Measurements from ENCODE around the gene CPZ. TPM values are rescaled to one million over a fixed set of nuclear protein-coding genes. Genes with fewer than 3 reads are reported as not detected.

The CPZ gene
- total RNA-seq, 1 experiment from 2014 or later, result 4.1 TPM

DNA sequence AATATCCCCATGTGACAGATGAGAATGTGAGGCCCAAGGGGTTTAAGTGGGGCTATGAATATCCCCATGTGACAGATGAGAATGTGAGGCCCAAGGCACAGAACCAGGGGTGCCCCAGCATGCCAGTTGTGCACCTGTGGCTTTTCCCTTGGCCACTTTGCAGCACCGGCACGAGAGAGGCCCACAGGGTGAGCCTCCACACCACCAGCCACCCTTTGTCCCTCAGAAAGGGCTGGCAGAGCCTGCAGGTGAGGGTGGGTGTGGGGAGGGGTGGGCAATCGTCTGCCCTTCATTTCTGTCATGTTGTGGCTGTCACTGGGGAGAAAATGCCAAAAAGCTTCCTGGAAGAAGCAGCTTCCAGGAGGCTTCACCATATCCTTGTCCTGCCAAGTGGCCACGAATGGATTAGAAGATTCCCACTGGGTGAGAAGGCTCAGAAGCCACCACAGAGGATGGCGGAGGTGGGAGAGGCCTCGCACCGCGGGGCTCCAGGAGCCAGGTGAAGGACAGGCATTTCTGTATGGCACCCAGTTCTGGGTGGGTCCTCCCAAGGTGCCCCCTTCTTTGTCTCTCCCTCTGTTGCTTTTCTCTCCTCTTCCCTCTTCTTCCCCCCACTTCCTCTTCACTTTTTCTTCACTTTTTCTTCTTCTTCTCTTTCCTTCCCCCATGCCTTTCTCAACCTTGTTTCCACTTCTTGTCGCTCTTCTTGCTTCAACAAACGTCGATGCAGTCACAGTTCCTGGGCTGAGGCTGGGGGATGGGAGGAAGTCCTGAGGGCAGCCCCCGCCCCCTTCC lies 12.8 kb upstream of the CPZ start:
- DNase-seq (ENCODE audit: low read depth), result no peak

- no peak for DNase-seq (ENCODE audit: low read depth)
Measured at GRCh38 chr4:8580321-8581093, 12.1 kb upstream of the CPZ start, which contains the start of gene GPR78. GPR78 (plus strand) TSS chr4:8580392; CDS start chr4:8580983, 591 bp downstream.

- no peak for DNase-seq (ENCODE audit: low read depth)
Measured at GRCh38 chr4:8581094-8581861, 11.3 kb upstream of the CPZ start.

- DNase-seq (ENCODE audit: low read depth), result no peak
Measured at GRCh38 chr4:8582016-8582415, 10.5 kb upstream of the CPZ start.

GRCh38 chr4:8582436-8582835 lies 10.1 kb upstream of the CPZ start:
- no peak for DNase-seq (ENCODE audit: low read depth)

DNA sequence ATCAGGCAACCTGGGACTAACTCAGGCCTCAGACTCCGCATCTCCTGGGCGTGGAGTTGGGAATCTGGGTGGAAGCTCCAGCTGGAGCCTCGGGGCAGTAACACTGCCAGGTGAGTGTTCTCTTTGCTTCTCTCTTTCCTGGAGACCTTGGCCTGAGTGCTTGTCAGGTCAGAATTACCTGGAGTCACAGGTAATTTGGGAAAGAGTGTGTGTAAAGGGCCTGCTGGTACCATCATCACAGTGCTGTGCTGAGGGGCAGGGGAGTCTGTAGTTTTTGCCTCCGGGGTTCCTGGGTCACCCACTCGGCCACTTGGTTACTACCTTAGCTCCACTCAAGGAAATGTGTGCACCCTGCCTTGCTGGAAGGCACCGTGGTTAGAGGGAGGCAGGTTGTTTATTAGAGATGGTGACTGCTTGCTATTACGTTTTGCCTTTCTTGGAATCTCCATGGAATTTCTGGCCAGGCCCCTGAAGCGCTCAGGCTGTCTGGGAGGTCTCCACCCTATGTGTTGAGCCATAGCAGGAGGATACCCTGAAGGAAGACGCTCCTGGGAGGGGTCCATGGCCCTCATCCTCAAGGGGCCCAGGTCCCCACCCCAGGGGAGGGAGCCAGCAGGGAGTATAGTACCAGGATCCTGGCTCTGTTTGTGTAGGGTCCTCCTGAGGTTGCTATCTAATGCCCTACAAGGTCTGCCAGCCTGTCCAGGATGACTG lies 9.5 kb upstream of the CPZ start:
- no peak for DNase-seq (ENCODE audit: low read depth)

DNA sequence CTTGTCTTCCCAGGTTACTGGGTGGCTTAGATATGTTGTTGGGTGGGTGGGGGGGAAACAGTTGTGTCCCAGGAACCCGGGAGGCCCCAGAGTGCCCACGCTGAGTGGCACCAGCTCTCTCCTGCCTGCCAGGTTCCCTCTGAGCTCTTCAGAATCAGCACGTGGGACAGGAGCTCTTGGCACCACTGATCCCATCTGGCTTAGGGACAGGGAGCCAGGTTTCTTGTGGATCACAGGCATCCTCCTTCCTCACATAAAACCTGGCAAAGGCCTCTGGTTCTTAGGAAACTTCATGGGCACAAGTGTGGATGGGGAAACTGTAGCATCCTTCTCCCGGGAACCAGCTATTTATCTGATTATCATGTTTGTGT lies 8.9 kb upstream of the CPZ start:
- no peak for DNase-seq (ENCODE audit: low read depth)

DNA sequence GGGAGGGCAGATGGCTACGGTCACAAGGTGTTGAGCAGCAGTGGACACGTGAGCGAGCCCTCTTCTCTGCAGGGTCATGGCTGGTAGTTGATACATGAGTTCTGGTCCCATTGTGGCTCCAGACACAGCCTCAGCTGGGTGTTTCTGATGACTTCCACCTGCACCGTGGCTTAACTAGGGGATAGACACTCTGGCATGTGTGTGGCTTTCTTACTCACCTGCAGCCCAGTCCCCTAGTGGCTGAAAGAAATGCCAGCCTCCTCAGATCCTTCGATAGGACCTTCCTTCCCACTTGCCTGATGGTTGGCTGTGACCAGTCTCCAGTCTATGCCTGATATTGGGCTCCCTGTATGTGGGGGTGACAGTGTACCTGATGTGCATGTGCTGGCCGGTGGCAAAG lies 7.4 kb upstream of the CPZ start:
- DNase-seq (ENCODE audit: low read depth), result no peak

DNA sequence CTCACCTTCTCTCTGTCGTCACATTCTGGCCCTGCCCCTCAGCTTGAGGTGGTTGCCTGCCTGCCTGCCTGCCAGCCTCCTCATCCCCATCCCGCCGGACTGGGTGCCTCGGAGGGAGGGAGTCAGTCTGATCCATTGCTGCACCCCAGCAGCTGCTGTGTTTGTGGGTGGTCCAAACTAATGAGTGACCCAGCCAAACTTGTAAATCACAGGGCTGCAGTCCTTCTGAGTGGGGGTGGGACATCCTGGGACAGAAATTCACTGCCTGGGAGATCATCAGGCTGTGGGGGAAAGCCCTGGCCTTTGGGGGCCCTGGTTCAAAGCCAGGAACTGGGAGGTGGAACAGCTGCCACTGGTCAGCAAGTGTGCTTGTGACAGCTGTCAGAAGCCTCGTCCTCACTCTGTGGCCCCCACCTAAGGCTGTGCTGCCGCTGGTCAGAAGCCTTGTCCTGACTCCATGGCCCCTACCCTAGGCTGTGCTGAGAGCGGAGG lies 6.8 kb upstream of the CPZ start:
- DNase-seq (ENCODE audit: low read depth), result peak; percentile 22

DNA sequence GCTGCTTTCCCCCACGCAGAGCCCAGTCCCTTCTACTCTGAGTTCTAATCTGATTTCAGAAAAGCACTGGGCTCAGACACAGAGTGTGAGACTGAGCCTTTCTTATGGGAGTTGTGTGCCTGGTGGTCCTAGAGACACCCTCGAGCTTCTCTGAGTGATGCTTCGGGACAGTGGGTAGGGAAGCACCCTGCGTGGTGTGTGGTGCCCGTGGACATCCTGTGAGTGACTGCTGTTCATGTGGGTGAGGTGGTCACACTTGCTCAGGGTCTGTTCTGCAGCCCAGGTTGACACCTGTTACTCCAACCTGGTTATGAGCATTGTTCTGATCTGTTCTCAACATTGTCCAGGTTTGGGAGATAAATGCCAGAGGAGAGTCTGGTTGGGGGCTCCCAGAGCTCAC lies 6.3 kb upstream of the CPZ start:
- no peak for DNase-seq (ENCODE audit: low read depth)

- DNase-seq (ENCODE audit: low read depth), result no peak
Measured at GRCh38 chr4:8586671-8587468, 5.7 kb upstream of the CPZ start.

DNA sequence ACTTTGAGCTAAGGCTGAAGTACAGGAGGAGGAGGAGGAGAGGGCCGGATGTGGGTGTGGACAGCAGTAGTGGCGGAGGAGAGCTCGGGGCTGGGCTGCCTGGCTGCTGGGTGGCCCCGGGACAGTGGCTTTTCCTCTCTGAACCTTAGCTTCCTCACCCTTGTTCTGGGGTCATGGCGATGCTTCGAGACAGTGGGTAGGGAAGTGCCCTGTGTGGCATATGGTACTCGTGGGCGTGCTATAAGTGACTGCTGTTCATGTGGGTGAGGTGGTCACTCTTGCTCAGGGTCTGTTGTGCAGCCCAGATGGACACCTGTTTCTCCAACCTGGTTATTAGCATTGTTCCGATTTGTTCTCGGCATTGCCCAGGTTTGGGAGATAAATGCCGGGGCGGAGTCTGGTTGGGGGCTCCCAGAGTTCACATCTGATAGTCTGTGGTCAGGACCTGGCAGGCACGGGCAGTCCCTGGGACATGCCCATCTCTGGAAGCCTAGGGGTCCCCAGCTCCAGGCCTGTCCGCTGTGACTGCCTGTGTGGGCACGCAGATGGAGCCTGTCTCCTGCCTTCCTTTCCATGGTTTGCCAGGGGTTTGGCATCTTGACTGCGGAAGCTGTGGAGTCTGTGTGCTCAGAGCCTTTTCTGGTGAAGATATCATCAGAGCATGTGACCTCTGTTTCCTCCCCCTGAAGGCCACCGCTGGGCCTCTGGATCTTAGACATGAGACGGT lies 4.9 kb upstream of the CPZ start:
- DNase-seq (ENCODE audit: low read depth), result no peak

DNA sequence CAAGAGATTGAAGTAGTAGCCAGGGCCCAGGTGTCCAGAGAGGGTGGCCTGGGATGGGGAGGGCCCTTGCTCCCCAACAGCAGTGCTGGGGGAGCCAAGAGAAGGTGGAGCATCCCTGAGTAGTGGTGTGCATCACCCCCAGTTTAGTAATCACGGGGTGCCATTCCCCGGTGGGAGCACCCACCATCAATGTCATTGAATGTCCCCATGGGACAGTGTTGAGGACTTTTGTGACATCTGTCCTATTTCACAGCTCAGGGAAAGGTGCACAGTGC lies 4.4 kb upstream of the CPZ start:
- DNase-seq (ENCODE audit: low read depth), result no peak

GRCh38 chr4:8589336-8589735 lies 3.2 kb upstream of the CPZ start:
- DNase-seq (ENCODE audit: low read depth), result no peak

DNA sequence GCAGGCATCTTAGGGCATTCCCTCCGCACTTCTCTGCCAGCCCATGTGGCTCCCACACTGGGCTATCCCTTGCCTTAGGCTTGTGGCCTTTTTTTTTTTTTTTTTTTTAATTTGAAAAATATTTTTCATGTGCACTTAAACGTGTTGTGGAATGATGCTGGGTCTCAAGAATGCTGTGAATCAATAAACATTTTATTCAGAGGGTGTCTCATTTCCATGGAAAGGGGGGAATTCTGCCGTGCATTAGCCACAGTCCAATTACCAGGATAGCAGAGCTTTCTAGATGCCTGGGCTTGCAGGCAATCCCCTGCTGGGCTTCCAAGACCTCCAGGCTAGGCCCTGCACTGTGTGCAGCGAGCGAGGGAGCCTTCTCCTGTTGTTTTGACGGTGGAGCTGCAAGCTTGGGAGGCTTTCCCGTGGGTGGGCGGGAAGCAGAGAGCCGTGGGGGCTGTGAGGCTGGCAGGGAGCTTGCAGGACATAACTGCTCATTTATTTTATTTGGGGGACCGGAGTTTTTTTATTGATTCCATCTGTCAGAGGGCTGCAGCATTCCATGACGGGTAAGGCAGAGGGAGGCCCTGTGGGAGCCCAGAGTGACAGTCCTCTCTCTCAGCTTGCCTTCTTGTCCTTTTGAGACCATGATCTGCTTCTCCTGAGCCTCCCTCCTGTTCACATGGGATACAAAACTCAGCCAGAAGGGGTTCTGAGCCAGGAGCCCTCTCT lies 2.6 kb upstream of the CPZ start:
- no peak for DNase-seq (ENCODE audit: low read depth)

GRCh38 chr4:8590546-8590880 lies 2.1 kb upstream of the CPZ start:
- no peak for DNase-seq (ENCODE audit: low read depth)

- no peak for DNase-seq (ENCODE audit: low read depth)
Measured at GRCh38 chr4:8591114-8591513, 1.5 kb upstream of the CPZ start.

DNA sequence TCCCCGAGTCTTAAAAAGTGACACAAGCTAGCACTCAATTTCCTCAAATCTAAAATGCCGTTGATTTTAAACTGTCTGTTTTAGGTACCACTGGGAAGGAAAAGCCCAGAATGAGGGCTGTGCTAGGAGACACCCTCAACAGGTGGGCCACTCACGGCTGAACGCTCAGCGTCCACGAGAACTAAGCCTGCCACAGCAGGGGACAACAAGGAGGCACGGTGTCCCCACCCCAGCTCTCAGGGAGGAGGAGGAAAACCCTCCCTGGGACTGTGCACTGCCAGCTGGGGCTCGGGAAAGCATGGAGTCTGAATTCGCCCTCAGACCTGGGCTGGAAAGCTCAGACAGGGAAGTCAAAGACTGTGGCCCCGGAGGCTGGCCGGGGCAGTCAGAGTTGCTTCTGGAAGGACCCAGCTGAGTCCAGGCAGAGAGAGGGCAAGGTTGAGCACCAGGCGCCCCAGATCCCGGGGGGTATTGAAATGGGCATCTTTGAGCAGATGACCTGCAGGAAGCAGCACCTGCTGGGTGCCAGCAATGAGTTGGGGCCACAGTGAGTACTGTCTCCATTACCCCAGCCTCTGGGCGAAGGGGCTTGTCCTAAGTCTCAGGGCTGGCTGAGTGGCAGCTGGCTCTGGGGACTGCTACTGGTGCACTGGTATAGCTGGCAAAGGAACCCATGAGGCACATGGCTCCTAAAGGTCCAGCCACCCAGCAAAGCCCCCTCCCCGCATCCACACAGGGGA lies 769 bp upstream of the CPZ start:
- DNase-seq (ENCODE audit: low read depth), result no peak

Measured in LHCN-M2 (cell line).